ENCODE results near the gene IPCEF1. TPM values are rescaled to one million over a fixed set of nuclear protein-coding genes. Genes with fewer than 3 reads are reported as not detected.

The IPCEF1 gene
- total RNA-seq, result 0.32 and 0.82 TPM in 2 replicates

DNA sequence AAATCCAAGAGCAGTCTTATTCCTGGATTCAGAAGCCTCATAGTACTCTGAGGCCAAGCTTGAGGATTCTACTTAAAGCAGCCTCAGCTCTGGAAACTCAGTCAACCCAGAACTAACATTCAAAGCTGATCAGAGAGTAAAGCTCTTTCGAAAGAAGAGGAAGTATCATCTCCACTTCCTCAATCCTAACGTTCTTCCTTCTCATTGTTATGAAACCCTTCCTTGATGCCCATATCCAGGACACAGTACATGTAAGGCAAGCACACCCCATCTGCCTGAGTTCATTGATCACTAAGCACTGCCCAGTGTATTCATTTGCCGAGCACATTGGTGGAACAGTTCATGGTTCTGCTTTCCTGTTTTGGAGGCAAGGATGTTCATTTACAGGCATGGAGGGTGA is at the start of gene IPCEF1:
Gene IPCEF1, minus strand, starts transcription at position 114 of the 400 bp plus-strand sequence. CDS start 90,856 bp downstream, outside the sequence.

Other genes with a start within 250 kb of the IPCEF1 start
- gene CNKSR3, start 153.9 kb upstream of the IPCEF1 start, total RNA-seq, result 4.2 and 22.3 TPM in 2 replicates